GM18907 (cell line): ENCODE data around the gene ZNF746.

Source experiments
- ATAC-seq: cut with Tn5 transposase; IDR thresholded peaks from one replicate; pipeline ENCODE4 v1.9.1; 2021; ENCODE audit warnings: mild to moderate bottlenecking, moderate library complexity; ENCODE audit not compliant: unreplicated experiment

ZNF746 gene

DNA sequence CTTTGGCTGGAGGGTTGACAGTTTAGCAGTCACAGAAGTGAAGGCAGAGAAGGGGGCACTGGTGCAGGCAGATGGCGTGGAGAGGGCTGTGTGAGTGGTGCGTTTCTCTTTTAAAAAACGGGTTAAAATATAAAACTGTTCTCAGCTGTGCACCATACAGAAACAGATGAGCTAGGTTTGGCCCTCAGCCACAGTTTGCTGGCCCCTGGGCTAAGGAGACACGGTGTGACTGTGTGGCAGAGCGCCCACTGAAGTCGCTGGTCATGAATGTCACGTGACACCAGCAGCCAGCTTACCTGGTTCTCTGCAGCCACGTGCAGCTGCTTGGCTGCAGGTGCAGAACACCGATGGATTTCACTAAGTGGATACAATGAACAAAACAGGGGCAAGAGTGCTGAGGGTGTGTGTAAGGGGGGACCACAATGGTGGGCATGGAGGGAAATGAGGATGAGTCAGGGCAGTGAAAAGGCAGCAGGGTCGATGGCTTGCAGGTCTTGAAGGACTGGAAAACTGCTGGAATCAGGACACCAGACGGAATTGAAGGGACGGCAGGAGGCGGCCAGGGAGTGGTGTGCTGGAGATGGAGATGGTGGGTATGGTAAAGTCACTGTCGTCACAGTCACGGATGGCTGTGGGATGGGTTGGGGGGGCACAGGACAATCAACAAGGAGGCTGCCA is 7.4 kb downstream of the ZNF746 start:
- ATAC-seq, result no peak

DNA sequence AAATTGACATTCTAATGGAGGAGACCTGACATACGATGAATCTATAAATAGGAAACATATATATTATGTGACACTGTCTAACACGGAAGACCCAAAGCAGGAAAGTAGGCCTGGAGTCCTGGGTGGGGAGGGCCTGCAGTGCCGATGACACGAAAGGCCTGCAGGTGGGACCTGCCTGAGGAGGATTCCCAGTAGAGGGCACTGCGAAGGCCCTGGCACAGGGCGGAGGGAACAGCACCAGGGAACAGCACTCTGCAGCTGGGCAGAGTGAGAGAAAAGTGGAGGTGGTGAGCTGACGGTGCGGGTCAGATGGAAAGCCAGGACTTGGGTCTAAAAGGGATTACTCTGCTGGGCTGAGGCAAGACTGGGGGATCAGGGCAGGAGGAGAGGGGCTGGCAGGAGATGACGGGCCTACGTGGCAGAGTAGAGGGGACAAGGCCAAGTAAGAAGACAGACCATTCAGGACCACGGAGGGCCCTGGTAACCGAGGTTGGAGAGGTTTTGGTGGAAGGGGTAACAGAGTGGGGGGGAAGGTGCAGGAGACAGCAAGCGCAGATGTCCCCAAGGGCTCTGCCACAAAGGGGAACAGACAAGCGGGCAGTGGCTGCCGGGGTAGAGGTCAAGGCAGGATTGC is 8.1 kb downstream of the ZNF746 start:
- ATAC-seq, result no peak

DNA sequence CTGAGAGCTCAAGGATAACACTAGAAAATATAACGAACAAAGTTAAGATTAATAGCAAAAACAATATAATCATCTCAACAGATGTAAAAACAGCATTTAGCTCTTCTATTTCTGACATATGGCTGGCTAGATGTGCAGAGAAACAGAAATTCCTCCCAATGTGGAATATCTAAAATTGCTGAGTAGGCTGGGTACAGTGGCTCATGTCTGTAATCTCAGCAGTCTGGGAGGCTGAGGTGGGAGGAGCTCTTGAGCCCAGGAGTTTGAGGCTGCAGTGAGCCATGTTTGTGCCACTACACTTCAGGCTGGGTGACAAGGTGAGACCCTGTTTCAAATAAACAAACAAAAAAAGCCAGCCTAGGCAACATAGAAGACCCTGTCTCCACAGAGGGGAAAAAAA is 18.0 kb downstream of the ZNF746 start:
- no peak for ATAC-seq

DNA sequence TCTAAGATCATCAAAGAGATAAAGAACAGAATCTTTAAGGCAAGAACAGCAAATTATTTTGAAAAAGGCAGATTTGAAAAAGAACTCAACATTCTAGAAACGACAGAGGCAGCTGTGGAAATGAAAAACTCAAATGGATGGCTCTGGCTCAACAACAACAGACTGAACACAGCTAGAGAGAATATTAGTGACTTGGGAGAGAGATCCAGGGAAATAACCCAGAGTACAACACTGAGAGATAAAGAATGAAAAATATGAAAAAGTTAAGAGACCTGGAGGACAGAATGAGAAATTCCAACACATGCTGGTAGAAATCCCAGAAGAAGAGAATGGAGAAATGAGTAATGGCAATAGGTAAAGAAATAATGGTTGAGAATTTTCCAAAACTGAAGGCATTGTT is 18.9 kb downstream of the ZNF746 start:
- ATAC-seq, result no peak

DNA sequence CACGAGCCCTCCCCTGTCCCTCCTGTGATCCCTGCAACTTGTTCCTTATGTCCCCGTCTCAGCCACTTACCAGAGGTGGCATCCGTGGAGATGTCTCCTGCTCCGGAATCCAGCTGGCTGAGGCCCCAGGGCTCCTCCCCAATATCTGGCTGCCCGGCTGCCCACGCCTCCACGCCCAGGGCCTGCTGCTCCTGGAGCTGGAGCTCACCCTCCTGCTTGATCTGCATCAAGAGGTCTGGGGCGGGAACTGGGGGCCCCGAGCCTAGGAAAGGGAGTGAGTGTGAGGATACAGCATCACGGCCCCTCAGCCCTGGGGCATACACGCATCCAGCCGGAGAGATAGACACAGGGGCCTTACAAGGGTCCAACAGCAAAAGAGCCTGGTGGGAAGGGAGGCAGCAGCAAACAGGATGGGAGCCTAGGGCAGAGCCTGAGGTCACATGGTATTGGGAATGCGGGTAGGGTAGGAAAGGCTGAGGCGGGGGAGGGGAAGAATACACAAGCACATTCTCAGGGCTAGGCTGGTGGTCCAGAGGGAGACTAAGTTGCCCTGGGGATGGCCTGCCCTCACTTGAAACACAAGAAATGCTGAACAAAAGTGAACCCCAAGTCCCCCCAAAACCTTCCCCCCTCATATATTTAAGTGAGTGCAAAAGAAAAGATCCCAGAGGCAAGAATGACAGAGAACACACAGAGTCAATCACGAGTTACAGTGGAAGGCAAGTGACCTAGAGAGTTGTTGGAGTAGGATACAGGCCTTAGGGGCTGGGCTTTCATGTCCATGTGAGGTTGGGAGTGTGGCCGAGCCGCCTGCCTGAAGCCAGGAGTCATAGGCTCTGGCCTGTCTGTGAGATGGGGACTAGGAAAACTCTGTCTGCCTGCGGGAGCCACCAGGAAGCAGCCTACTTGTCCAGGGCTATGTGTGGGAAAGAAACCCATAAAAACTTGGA is 19.8 kb downstream of the ZNF746 start:
- ATAC-seq, result no peak

DNA sequence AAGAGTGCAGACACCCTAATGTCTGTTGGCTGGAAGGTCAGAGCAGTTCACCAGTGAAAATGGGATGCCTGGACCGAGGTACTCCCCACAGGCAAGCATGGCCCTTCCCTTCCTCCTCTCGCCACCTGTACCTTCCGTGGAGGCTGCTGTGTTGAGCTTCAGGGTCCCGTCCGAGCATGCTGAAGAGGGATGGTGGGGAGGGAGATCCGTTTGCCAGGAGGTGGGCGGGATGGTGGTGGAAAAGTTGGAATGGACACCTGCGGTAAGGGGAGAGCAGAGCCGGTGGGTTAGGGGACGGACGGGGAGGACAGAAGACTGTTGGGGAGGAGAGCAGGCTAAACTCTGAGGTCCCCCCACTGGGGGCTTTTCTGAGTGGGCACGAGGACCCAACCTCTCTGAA is 20.8 kb downstream of the ZNF746 start:
- ATAC-seq, result no peak

DNA sequence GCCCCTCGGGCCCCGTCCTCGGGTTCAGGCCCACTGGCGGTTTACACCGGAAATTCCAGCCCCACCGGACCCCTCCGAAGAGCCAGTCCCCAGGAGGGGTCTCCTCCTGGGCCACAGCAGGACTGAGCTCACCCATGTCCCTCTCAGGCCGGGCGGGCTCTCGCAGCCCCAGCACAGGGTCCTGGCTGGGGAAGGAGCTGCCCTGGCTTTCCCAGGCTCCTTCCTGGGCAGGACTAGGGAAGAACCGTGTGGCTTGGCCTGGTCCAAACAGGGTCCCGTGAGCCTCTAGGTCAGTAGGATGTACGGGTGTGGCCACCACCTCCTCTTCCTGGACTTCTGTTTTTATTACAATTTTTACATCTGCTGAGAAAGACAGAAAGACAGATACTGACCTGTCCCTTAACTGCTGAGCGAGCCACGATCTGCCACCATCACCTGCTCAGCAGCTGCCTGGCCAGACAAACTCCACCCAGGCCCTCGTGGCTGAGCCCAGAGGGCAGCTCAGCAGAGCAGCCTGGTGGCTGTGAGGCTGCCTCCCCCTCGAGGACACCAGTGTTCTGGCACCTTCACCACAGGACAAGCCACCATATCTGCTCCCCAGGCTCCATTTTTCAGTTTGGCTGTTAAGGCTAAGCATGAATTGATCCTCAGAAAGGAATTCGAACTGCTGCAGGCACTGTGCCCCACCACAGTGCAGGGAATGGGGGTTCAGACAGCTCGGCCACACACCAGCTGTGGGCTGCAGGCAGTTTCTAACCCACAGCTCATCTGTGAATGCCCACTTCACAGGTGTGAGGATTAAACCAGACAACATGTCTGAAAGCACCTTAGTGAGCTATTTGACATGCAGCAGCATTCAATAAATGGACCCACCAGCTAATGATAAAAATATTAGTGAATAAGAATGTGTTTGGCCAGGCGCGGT is 22.2 kb downstream of the ZNF746 start:
- no peak for ATAC-seq

DNA sequence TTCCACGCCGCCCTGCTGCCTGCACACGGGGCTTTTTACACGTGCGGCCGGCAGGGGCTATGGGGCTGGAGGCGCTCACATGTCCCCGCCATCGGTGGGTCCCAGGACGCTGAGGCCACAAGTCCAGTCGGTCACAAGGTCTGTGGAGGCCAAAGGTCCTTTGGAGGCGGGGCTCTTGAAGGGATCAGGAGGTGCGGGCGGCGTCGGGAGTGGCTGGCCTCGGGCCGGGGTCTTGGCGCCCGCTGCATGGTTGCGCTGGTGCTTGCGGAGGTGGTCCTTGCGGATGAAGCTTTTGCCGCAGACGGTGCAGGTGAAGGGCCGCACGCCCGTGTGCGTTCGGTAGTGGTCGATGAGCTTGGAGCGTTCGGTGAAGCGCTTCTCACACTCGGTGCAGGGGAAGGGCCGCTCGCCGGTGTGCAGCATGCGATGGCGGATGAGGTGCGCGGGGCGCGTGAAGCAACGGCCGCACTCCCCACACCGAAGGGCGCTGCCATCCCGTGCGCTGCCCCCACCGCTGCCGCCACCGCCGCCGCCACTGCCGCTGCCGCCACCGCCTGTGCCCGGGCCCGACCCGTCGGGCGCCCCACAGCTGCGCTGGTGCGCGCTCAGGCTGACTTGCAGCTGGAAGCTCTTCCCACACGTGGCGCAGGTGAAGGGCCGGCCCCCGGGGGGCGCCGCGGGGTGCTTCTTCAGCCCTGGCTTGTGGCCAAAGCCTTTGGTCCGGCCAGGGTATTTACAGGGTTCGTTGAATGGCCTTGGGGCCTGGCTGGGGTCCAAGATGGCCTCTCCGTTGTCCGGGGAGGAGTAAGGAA is 23.1 kb downstream of the ZNF746 start:
- ATAC-seq, result no peak

DNA sequence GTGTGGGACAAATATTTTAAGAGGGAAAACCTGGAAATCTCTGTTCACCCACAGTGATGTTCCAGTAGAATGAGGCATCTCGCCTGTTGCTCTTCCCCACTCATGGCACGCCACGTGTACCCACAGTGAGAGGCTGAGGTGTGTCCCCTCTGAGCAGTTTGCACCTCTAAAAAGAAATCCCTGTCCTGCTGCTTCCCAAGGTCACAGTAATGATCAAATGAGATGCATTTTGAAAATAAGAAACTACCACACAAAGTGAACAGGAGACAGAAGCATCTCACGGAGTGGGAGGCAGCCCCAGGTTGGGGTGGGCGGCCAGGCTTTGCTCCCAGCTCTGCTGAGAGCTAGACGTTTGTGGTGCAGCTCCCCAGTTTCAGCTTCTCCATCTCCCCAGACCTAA is 24.4 kb downstream of the ZNF746 start:
- ATAC-seq, result no peak

DNA sequence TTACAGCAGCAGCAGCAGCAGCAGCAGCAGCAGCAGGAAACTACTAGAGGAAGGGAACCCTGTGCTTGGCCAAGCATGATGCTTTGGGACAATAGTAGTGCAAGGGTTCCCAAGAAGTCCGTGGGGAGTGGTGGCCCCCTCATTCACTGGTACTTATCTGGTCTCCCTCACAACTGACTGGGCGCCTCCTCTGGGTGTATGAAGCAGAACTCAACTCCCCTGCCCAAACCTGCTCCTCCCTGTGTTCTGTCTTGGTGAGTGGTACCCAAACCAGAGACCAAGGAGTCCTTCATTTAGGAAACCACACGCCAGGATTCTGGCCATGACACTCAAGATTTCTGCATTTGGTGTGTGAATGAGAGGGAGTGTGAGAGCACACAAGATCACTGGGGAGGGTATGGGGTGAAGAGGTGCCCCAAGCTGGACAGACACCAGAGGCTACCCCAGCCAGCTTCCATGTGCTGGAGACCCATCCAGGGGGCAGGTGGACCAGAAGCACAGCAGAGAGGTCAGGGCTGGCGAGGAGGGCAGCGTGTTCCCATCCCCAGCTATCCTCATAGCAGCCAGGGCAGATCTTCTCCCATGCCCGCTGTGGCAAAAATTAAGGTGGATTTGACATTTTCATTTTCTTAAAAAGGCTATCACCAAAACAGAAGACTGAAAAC is 26.2 kb downstream of the ZNF746 start:
- ATAC-seq, result no peak

DNA sequence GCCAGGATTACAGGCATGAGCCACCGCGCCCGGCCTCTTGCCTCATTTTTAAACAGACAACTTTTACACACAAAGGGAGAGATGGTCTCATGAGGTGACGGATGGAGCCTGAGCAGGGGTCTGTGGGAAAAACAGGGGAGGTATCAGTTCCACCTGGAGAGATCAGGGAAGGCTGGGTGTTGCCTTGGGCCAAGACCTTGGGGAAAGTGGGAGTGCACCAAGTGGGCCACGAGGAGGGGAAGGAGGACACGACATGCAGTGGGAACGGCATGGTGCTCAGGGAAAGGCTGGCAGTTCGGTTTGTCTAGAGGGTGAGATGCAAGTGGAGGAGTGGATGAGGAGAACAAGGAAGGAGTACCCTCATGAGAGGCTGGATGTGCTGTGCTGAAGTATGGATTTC is 27.8 kb downstream of the ZNF746 start:
- no peak for ATAC-seq

DNA sequence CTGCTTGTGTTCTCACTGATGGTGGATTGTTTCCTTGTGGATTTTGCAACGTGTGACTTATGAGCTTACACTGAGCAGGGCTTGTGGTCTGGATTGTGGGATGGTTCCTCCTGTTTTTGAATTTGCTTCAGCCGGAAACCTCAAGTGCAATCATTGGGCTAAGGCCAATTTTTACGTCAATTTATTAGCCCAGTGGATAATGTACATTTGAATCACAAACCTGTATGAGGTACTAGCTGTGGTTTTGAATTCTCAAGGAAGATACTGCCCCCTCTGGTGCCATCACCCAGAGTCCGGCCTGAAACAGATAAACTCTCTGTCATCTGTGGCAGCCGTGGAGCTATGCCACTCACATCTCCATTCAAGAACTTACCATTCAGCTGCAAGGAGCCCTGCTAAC is 29.4 kb downstream of the ZNF746 start:
- no peak for ATAC-seq

DNA sequence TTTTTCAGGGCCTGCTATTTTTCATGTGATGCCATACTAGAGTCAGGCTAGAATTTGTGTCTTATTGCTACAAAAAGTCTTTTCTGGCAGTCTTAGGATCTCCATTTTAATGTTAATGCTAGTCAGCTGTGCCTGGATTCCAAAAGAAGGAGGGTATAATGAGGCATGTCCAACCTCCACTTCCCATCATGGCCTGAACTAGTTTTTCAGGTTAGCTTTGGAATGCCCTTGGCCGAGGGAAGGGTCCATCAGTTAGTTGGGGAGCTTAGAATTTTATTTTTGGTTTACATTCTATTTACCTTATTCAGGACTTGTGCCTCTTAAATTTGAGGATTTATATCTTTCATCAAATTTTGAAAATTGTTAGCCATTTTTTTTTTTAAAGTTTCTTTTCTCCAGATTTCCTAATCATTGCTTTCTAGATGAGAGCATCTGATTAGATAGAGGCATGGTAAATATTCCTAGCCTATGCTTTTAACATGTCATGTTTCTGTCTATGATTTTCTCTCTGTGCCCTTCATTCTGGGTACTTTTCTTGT is 30.2 kb downstream of the ZNF746 start:
- no peak for ATAC-seq

DNA sequence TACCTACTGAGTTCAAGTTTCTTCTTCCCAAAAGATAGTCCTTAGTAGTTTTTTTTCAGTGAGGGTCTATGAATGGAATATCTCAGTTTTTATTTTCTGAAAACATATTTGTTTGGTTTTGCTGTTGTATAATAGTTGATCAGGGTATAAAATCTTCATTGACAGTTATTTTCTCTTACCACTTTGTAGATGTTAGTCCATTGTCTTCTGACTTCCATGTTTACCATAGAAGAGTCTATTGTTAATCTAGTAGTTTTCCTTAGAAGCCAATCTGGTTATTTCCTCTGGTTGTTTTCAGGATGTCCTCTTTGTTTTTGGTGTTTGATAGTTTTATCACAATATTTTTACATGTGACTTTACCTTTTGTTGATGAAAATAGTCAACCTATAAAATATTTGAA is 31.2 kb downstream of the ZNF746 start:
- ATAC-seq, result no peak

DNA sequence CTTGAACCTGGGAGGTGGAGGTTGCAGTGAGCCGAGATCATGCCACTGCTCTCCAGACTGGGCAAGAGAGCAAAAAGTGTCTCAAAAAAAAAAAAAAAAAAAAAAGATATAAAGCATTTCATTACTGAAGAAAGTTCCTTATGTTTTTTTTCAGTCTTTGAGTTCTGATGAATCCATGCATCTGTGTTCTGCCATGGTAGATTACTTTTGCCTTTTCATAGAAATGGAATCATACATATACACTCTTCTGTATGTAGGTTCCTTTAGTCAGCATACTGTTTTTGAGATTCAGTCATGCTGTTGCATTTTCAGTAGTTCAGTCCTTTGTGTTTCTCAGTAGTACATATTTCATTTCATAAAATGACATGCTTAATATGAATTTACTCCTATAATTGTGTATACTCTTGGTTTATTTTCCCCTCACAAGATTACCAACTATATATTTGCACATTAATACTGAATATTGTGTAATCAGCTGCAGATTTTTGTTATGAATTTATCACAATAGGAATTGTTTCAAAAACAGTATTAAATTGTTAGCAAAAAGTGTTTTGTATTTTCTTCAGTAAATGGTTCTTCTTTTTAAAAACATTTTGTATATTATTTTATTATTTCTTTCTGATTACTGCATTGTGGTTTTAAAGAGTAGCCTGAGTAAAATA is 34.0 kb downstream of the ZNF746 start:
- ATAC-seq, result no peak

DNA sequence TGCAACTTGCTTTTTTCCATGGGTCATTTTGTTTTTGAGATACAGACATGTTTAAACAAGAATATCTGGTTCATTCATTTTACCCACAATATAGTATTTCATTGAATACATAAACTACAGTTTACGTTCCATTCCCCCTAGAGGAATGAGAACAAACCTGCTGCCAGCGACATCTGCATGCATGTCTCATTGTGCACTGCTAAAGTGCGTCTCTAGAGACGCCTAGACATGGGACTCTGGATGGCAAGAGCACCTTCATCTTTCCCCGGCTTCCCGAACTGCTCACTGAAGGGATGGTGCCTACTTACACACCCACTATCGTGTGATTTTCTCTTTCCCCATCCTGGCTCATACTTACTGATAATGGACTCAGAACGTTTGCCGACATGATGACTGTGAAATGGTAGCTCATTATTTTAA is 35.5 kb downstream of the ZNF746 start:
- no peak for ATAC-seq

DNA sequence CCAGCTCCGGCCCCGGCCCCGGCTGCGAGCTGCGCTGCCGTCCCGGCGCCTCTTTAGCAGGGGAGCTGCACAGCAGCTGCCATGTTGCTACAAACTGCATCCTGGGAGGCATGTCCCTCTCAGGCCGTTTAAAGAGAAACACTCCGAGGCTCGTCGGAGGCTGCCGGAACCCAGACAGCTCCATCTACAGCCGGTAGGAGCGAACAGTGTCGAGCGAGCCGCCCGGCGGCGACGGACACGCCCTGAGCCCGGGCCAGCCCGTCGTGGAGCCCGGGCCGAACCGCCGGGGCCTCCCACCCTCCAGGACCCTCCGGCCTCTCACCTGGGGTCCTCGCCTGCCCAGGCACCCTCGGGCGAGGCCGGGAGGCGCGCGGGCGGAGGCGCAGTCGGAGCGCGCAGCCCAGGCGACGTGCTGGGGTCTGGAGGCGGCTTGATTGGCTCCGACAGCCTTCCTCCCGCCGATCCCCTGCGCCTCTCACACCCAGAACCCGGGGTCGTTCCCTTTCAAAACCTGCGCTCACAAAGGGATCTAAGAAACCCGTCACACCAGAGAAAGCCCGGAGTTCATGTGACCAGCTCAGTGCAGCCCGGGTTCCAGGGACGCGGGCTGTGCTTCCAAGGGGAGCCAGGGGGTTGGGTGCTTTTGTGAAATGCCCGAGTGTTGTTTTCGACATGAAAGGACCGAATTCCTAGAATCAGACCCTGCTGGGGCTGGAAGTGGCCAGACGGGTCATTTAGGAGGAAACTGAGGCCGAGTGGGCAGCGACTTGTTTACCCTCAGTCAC is 36.9 kb downstream of the ZNF746 start, which contains the start of gene ZNF777:
Gene ZNF777, minus strand, starts transcription at position 570 of the 785 bp plus-strand sequence. CDS start 5,040 bp downstream, outside the sequence.
- peak; percentile 97 for ATAC-seq
